NT2/D1 (cell line): Measurements from ENCODE around the gene WDR83.

Experiments
- SUZ12 ChIP-seq: IDR thresholded peaks from 2 replicates; pipeline ENCODE4 v1.6.1; 2011; ENCODE audit not compliant: insufficient read length, insufficient read depth; ENCODE audit errors: extremely low read depth
- YY1 ChIP-seq: IDR thresholded peaks from 2 replicates; pipeline ENCODE4 v1.6.1; 2011; ENCODE audit not compliant: insufficient read length, insufficient read depth
- ZNF274 ChIP-seq: IDR thresholded peaks from 2 replicates; pipeline ENCODE4 v1.6.1; 2011; ENCODE audit warnings: mild to moderate bottlenecking, low read depth, low read length

GRCh38 chr19:12685831-12686230, 19.2 kb downstream of the WDR83 start:
- no peak for TF ChIP-seq YY1
- no peak for TF ChIP-seq ZNF274
- no peak for TF ChIP-seq SUZ12
